Pancreas (tissue), 10 donors: ENCODE results near the gene UBAC1. TPM values are rescaled to one million over a fixed set of nuclear protein-coding genes. Genes with fewer than 3 reads are reported as not detected.

Experiments used
- ATAC-seq, 4 donors: fragments of 200-7000 bp; cut with Tn5 transposase; one replicate each; pipeline versions ENCODE4 v1.8.0 to v1.9.1; 2020; ENCODE audit warnings: mild to moderate bottlenecking in 4 of 4, moderate library complexity in 4 of 4
- DNase-seq, 6 donors: peaks; one replicate each; pipeline ENCODE4 v3.0.0-alpha.2; 2020
- FAIRE-seq: peaks from 2 replicates; lab custom pipeline; 2012; peaks lifted over from hg19 to GRCh38; lab: Jason Lieb, UNC
- H3K27ac ChIP-seq, 4 donors: fragments of 200-600 bp; sonication (generic); 1 replicate in 3 of 4; 2 replicates in 1 of 4; pipeline versions ENCODE4 v1.5.0 to v1.8.0; 2020
- H3K27me3 ChIP-seq, 4 donors: fragments of 200-600 bp; one replicate each; pipeline ENCODE4 v1.8.0; 2021
- H3K36me3 ChIP-seq, 3 donors: fragments of 200-600 bp; sonication (generic) in 1 of 3; one replicate each; pipeline versions ENCODE4 v1.5.0 to v1.8.0; 2020 to 2021
- H3K4me1 ChIP-seq, 3 donors: fragments of 200-600 bp; one replicate each; pipeline ENCODE4 v1.8.0; 2021
- H3K4me3 ChIP-seq, 4 donors: fragments of 200-600 bp; sonication (generic) in 2 of 4; one replicate each; pipeline versions ENCODE4 v1.5.0 to v1.8.0; 2020 to 2021
- H3K9me3 ChIP-seq, 4 donors: fragments of 200-600 bp; one replicate each; pipeline ENCODE4 v1.8.0; 2021
- CTCF ChIP-seq, 4 donors: fragments of 200-600 bp; sonication (generic) in 3 of 4; IDR thresholded peaks; one replicate each; pipeline versions ENCODE4 v1.5.0 to v1.8.0; 2021; ENCODE audit warnings: antibody characterized with exemption in 4 of 4
- WGBS, 2 donors: extraction: QIAGEN DNeasy Blood & Tissue Kit; methylation state at CpG; one replicate each; pipeline ENCODE4 v1.1.7; 2013; 5-methylcytosine and 5-hydroxymethylcytosine counted together
- intact Hi-C, 3 donors: fragments of 100-400 bp; cut with DNase I; formaldehyde crosslinking; loops; one replicate each; pipeline versions ENCODE4 v1.11.1 to v1.14.2; 2022
- polyA plus RNA-seq, 2 donors: library from polyadenylated mRNA; stranded (reverse); fragments of 200-250 nt; gene quantifications; one replicate each; pipeline ENCODE4 v1.2.3, GENCODE V29; 2013
- total RNA-seq, 6 donors: library from RNA; stranded (reverse); fragmentation: NEBNext Ultra II Directional in 4 of 6; extraction: Animal tissue kit (Norgen Biotek cat#: 25700) in 4 of 6; gene quantifications; one replicate each; pipeline versions ENCODE4 v1.2.1 to v1.2.4, GENCODE V29; 2021 to 2023
- donor health status: healthy with polysubstance abuse.
- donor health status: DM: no; HTN: no; CAD: no; lungs with moderate emphysema.
- donor health status: DM: no; HTN: no; CAD: no.
- donor health status: control.
- donor health status: control.
- donor health status: Bipolar disorder and iron deficiency.
- donor health status: DM: yes; HTN: yes; CAD: no.
- donor health status: DM: no; HTN: no; CAD: no.
- donor health status: DM: no; HTN: no; CAD: no.
- donor health status: DM: yes; HTN: yes; CAD: no.

The UBAC1 gene
- total and polyA plus RNA-seq, 8 donors: 9.8 to 33.7 (median 14.4) TPM

DNA sequence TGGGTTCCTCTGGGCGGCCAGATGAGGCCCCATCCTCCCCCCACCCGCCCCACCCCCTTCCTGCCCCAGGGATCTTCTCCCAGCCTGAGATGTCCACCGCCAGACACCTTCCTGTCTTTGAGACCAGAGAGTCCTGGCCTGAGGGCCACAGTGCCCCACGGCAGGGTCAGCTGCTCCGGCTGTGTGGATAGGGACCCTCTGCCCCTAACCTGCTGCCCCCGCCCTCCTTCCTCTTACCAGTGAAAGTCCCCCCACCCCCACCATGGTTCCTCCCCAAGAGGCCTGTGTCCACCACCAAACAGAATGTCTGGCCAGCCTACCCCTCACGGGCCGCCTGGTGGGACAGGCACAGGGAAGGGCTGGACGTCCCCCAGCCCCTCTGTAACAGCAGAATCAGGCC lies 43.0 kb upstream of the UBAC1 start:
- ATAC-seq (no peak), FAIRE-seq (no peak), DNase-seq (peak in 1 of 6 donors; percentile 55)
- H3K4me1 ChIP-seq: no peaks in the 10 kb centered on the region
- H3K36me3 ChIP-seq: no peaks in the 10 kb centered on the region
- no peak for TF ChIP-seq CTCF (IDR thresholded peaks at IDR 0.05)
- intact Hi-C loops: no loop called here
- H3K9me3 ChIP-seq: no peaks in the 10 kb centered on the region
- 57 to 83% methylated on average over 8 to 9 of the region's 9 CpGs for WGBS, 2 donors
- no peaks in the 10 kb centered on the region for H3K27me3 ChIP-seq
- H3K27ac ChIP-seq: no peak overlapping the region
- H3K4me3 ChIP-seq: no peak overlapping the region

DNA sequence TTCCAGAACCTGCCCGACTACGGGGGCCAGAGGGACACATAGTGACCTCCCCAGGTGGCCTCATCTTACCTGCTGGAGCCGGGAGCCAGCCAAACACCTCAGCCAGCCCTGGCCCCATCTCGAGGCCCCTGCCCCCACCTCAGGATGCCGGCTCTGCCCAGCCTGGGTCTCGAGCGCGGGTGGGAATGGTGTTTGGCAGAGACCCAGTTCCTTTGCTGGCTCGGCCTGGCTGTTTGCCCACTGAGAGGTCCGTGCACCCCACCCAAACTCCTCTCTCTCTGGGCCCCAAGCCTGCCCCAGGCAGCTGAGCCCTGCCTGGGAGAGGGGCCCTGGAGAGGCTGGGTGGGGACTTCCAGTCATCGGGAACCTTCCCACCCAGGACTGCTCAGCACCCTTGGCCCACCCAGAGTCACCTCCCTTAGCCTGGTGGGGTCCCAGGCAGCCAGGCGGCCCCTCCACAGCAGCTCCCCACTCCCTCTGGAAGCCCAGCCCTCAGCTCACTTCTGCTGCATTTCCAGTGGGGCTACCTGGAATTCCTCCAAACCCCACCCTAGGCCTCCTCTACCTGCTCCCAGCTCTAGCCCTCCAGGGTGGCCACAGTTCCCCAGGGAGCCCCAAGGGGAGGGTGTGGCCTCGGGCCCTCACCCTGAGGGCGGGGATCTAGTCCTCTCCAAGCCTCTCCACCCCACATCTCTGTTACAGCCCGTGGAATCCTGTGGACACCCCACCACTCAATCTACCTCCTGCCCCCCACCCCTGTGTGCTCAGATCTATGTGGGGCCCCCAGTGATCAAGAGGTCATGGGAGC lies 42.4 kb upstream of the UBAC1 start:
- H3K27ac ChIP-seq: no peak overlapping the region
- peak in 1 of 4 donors; percentile 22 for ATAC-seq
- peak in 1 of 6 donors; percentile 56 for DNase-seq
- WGBS, 2 donors: 25 to 29% methylated on average over 15 of the region's 15 CpGs
- intact Hi-C loops: no loop called here
- H3K4me3 ChIP-seq: no peak overlapping the region
- no peaks in the 10 kb centered on the region for H3K27me3 ChIP-seq
- TF ChIP-seq CTCF (IDR thresholded peaks at IDR 0.05): no peak
- H3K4me1 ChIP-seq: no peaks in the 10 kb centered on the region
- FAIRE-seq: no peak
- no peaks in the 10 kb centered on the region for H3K9me3 ChIP-seq
- H3K36me3 ChIP-seq: no peaks in the 10 kb centered on the region

DNA sequence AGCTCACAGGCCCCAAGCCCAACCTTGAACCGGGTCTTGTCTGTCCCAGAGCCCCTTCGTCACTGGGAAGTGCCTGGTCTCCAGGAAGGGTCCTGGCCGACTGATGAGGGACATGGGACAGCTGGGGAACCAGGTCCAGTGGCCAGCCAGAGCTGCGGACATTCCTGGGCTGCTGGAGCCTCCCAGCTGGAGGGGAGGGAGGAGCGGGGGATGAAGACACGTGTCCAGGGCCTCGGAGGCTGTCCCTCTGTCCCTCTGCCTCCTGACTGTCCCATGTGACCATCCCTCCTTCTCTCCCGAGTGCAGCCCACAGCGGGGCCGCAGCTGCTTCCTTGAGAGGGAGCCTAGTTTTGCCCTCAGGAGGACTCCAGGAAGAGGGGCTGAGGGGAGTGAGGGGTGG lies 41.7 kb upstream of the UBAC1 start:
- Histone ChIP-seq H3K27me3 (no peaks in the 10 kb centered on the region), H3K27ac (no peak overlapping the region), H3K36me3 (no peaks in the 10 kb centered on the region), H3K4me1 (no peaks in the 10 kb centered on the region), H3K9me3 (no peaks in the 10 kb centered on the region), H3K4me3 (no peak overlapping the region)
- peak in 1 of 6 donors; percentile 48 for DNase-seq
- TF ChIP-seq CTCF (IDR thresholded peaks at IDR 0.05): no peak
- intact Hi-C loops: no loop called here
- FAIRE-seq: no peak
- ATAC-seq: peak in 3 of 4 donors; percentile 11 to 64 (median 28)
- WGBS, 2 donors: 43 to 44% methylated on average over 7 to 10 of the region's 10 CpGs

DNA sequence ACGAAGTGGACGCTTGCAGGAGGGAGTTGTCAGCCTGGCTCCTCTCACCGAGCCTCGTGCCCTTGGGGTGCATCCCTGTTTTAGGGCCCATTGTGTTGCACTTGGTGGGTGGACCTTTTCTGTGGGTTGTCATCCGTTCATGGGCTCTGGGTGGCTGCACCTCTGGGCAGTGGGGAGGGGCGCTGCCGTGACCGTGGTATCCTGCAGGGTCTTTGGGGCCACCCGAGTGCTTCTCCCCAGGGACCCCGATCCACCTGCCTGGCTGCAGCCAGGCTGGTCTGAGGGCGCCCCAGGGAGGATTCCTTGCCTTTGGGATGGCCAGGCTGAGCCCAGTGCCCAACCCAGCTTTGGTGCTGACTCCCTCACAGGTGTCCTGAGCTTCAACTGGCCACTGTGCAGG lies 41.0 kb upstream of the UBAC1 start:
- TF ChIP-seq CTCF (IDR thresholded peaks at IDR 0.05): no peak
- no peak overlapping the region for H3K4me3 ChIP-seq
- ATAC-seq (no peak), DNase-seq (peak in 1 of 6 donors; percentile 40), FAIRE-seq (no peak)
- no peaks in the 10 kb centered on the region for H3K27me3 ChIP-seq
- 84 to 89% methylated on average over 11 of the region's 11 CpGs for whole genome bisulfite sequencing, 2 donors
- no peaks in the 10 kb centered on the region for H3K9me3 ChIP-seq
- intact Hi-C loops: no loop called here
- H3K27ac ChIP-seq: no peak overlapping the region
- H3K4me1 ChIP-seq: no peaks in the 10 kb centered on the region
- H3K36me3 ChIP-seq: no peaks in the 10 kb centered on the region

DNA sequence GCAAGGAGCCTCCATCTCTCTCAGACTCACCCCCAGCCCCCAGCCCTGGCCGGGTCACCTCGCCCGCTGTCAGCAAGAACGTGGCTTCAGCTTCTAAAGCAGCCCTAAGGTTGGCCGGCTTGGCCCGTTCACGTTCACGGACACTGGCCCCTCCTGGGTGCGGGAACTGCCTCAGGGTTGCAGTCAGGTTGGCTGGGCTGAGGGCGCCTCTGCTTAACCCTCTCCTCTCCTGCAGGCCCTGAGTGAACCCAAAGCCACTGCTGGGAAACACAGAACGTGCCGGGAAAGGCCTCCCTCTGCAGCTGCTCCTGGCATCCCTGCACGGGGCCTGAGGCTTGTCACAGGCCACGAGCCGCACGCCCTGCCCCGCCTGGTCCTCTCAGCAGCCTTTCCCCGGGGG lies 40.1 kb upstream of the UBAC1 start:
- no peak overlapping the region for H3K4me3 ChIP-seq
- no peak for FAIRE-seq
- 55 to 60% methylated on average over 18 of the region's 18 CpGs for WGBS, 2 donors

More for the DNA sequence above, 40.1 kb upstream of the UBAC1 start:
- H3K36me3 ChIP-seq: no peaks in the 10 kb centered on the region
- H3K27ac ChIP-seq: no peak overlapping the region
- intact Hi-C loops: no loop called here
- H3K4me1 ChIP-seq: no peaks in the 10 kb centered on the region
- ATAC-seq: no peak
- DNase-seq: no peak
- H3K27me3 ChIP-seq: no peaks in the 10 kb centered on the region
- TF ChIP-seq CTCF (IDR thresholded peaks at IDR 0.05): no peak
- H3K9me3 ChIP-seq: no peaks in the 10 kb centered on the region
